Left ventricle myocardium inferior (tissue), 1 donor: ENCODE results near the gene GPR55. TPM values are rescaled to one million over a fixed set of nuclear protein-coding genes. Genes with fewer than 3 reads are reported as not detected.

Source experiments
- DNase-seq: peaks from one replicate; pipeline ENCODE4 v3.0.0-alpha.2; 2020
- H3K27ac ChIP-seq: fragments of 200-600 bp; replicated peaks from 2 replicates; pipeline ENCODE4 v1.8.0; 2021
- H3K27me3 ChIP-seq: fragments of 200-600 bp; 2 replicates; pipeline ENCODE4 v1.8.0; 2021; ENCODE audit warnings: low read depth
- H3K36me3 ChIP-seq: fragments of 200-600 bp; 2 replicates; pipeline ENCODE4 v1.8.0; 2021
- H3K4me1 ChIP-seq: fragments of 200-600 bp; 2 replicates; pipeline ENCODE4 v1.8.0; 2021
- H3K4me3 ChIP-seq: fragments of 200-600 bp; 2 replicates; pipeline ENCODE4 v1.8.0; 2021; ENCODE audit warnings: mild to moderate bottlenecking, moderate library complexity
- H3K9me3 ChIP-seq: fragments of 200-600 bp; replicated peaks from 2 replicates; pipeline ENCODE4 v1.8.0; 2021
- intact Hi-C: fragments of 100-400 bp; cut with micrococcal nuclease; formaldehyde crosslinking; loops from one replicate; pipeline ENCODE4 v1.11.0; 2022
- total RNA-seq: library from RNA; stranded (reverse); fragmentation: NEBNext Ultra II Directional; extraction: Animal tissue kit (Norgen Biotek cat#: 25700); gene quantifications from one replicate; pipeline ENCODE4 v1.2.1, GENCODE V29; 2021
- TF ChIP-seq, protein P1 (sequence below): fragments of 200-600 bp; IDR thresholded peaks from 2 replicates; pipeline ENCODE4 v1.8.0; 2021; ENCODE audit warnings: antibody characterized with exemption, mild to moderate bottlenecking, borderline replicate concordance
- donor health status: DM: no; HTN: yes; CAD: no; lungs with severe emphysema.

Gene GPR55
- total RNA-seq, 1 donor from 2014 or later: not detected

GRCh38 chr2:230886206-230886605 is 38.8 kb downstream of the GPR55 start:
- Histone ChIP-seq H3K27ac (no peak overlapping the region), H3K36me3 (no peaks in the 10 kb centered on the region), H3K27me3 (no peaks in the 10 kb centered on the region), H3K4me3 (no peak overlapping the region), H3K9me3 (no peaks in the 10 kb centered on the region), H3K4me1 (peaks cover 9% of the 10 kb centered on the region)
- TF ChIP-seq, protein P1, sequence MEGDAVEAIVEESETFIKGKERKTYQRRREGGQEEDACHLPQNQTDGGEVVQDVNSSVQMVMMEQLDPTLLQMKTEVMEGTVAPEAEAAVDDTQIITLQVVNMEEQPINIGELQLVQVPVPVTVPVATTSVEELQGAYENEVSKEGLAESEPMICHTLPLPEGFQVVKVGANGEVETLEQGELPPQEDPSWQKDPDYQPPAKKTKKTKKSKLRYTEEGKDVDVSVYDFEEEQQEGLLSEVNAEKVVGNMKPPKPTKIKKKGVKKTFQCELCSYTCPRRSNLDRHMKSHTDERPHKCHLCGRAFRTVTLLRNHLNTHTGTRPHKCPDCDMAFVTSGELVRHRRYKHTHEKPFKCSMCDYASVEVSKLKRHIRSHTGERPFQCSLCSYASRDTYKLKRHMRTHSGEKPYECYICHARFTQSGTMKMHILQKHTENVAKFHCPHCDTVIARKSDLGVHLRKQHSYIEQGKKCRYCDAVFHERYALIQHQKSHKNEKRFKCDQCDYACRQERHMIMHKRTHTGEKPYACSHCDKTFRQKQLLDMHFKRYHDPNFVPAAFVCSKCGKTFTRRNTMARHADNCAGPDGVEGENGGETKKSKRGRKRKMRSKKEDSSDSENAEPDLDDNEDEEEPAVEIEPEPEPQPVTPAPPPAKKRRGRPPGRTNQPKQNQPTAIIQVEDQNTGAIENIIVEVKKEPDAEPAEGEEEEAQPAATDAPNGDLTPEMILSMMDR: no peak
- intact Hi-C loops: no loop called here
- DNase-seq: no peak

DNA sequence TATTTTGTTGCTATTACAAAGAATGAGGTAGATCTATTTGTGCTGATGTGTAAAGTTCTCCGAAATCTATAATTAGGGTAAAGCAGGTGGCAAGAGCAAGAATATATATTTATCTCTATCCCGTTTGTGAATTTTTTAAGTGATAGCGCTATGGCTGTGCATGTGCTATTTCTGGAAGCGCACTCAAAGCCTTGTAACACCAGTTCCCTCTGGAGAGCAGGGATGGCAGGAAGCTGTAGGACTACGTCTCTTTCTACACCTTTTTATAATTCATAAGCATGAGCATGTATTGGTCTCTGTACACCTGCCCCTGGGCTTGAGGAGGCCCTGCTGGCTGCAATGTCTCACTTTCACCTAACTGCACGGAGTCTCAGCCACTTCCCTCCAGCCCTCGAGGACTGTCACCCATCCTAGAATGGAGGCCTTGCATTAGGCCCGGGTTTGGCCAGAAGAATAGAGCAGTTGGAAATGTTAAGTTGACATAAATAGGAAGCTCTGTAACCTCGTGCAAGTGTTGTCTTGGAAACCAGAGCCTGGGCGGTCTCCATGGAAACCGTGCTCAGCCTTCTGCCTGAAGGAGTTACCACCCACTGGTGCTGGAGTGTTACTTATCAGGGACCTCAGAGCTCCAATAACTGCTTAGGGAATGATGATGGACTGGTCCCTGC is 39.4 kb downstream of the GPR55 start:
- no peaks in the 10 kb centered on the region for H3K27me3 ChIP-seq
- H3K36me3 ChIP-seq: no peaks in the 10 kb centered on the region
- no peak for DNase-seq
- TF ChIP-seq, protein P1: no peak
- no peaks in the 10 kb centered on the region for H3K9me3 ChIP-seq
- peaks cover 9% of the 10 kb centered on the region for H3K4me1 ChIP-seq
- H3K27ac ChIP-seq: no peak overlapping the region
- intact Hi-C loops: no loop called here
- H3K4me3 ChIP-seq: no peak overlapping the region

DNA sequence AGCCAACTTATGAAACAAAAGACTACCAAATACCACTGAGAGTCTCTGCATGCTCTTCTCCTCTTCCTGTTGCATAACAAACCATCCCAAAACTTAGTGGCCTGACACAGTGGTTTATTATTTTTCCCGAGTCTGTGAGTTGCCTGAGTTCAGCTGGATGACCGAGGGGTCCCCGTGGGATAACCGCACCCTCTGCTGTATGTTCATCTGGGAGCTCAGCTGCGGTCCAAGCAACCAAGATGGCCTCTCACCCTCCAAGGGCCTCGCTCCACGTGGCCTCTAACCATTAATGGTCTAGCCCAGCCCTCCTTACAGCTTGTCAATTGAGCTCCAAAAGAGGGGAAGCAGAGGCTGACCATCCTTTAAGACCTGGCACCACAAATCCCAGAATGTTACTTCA is 43.2 kb downstream of the GPR55 start:
- Histone ChIP-seq H3K4me3 (no peak overlapping the region), H3K27me3 (no peaks in the 10 kb centered on the region), H3K9me3 (no peaks in the 10 kb centered on the region), H3K27ac (no peak overlapping the region), H3K4me1 (peaks cover 9% of the 10 kb centered on the region), H3K36me3 (peaks cover 10% of the 10 kb centered on the region)
- intact Hi-C loops: no loop called here
- DNase-seq: no peak
- TF ChIP-seq, protein P1: no peak

DNA sequence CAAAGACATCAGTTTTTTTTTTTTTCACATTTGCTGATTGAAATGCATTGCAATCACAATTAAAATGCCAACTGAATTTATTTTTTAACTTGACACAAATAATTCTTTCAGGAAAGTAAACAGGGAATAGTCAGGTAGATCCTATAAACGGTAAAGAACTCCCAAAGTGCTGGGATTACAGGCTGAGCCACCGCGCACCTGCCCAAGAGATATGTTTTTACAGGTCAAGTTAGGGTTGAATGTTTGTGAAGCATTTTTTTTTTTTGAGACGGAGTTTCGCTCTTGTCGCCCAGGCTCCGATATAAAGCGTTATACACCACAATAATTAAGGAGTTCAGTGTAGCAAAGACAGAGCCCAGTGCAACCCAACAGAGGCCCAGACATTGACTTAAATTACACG is 45.2 kb downstream of the GPR55 start:
- no peak for DNase-seq
- Histone ChIP-seq H3K4me1 (no peaks in the 10 kb centered on the region), H3K4me3 (no peak overlapping the region), H3K36me3 (peaks cover 21% of the 10 kb centered on the region), H3K9me3 (no peaks in the 10 kb centered on the region), H3K27ac (no peak overlapping the region), H3K27me3 (no peaks in the 10 kb centered on the region)
- TF ChIP-seq, protein P1: no peak
- intact Hi-C loops: no loop called here

GRCh38 chr2:230879271-230879882 is 45.7 kb downstream of the GPR55 start:
- no peak overlapping the region for H3K27ac ChIP-seq
- TF ChIP-seq, protein P1: no peak
- peaks cover 21% of the 10 kb centered on the region for H3K36me3 ChIP-seq
- H3K27me3 ChIP-seq: no peaks in the 10 kb centered on the region
- H3K9me3 ChIP-seq: no peaks in the 10 kb centered on the region
- H3K4me1 ChIP-seq: no peaks in the 10 kb centered on the region
- no peak overlapping the region for H3K4me3 ChIP-seq
- no peak for DNase-seq
- intact Hi-C loops: no loop called here
